ENCODE measurements around the gene KRTAP9-3. TPM values are rescaled to one million over a fixed set of nuclear protein-coding genes. Genes with fewer than 3 reads are reported as not detected.

Gene KRTAP9-3
- total RNA-seq, 1 experiment from 2014 or later: not detected

GRCh38 chr17:41278176-41278955, 46.1 kb downstream of the KRTAP9-3 start:
- Histone ChIP-seq H4K20me1 (ENCODE audit: insufficient read depth, low read depth, low read length) (no peaks in the 10 kb centered on the region), H3K9me2 (replicated peaks; ENCODE audit: insufficient read depth, low read length) (no peaks in the 10 kb centered on the region), H3K4me3 (ENCODE audit: low read length) (no peak overlapping the region), H3K36me3 (ENCODE audit: insufficient read depth, low read length) (no peaks in the 10 kb centered on the region), H3K4me1 (ENCODE audit: low read length) (no peaks in the 10 kb centered on the region), H3K27me3 (ENCODE audit: low read length) (no peaks in the 10 kb centered on the region), H3K9ac (ENCODE audit: low read length) (no peak overlapping the region), H3K4me2 (ENCODE audit: low read depth, low read length, poor library complexity, severe bottlenecking) (no peak overlapping the region), H3K27ac (ENCODE audit: low read length) (no peak overlapping the region), H3K79me2 (ENCODE audit: low read length) (no peaks in the 10 kb centered on the region), H2AFZ (ENCODE audit: low read length) (no peak overlapping the region), H3K9me3 (ENCODE audit: low read length) (no peaks in the 10 kb centered on the region)
- DNase-seq: no peak

Small RNA genes lying within 50 kb of the gene (small RNA-seq; reads per million reads assigned to genes)
- gene KRTAP4-17P (not detected), gene KRTAP9-10P (not detected)

Other genes with a start within 250 kb of the KRTAP9-3 start
- gene KRT40, start 248.1 kb upstream of the KRTAP9-3 start, total RNA-seq (2014; rRNA removed; shearing (Covaris generic); ENCODE audit: low replicate concordance): not detected in 2 replicates
- not detected in 2 replicates for gene KRTAP3-3, start 238.3 kb upstream of the KRTAP9-3 start, total RNA-seq (2014; rRNA removed; shearing (Covaris generic); ENCODE audit: low replicate concordance)
- not detected in 2 replicates for gene KRTAP3-2, start 232.5 kb upstream of the KRTAP9-3 start, total RNA-seq (2014; rRNA removed; shearing (Covaris generic); ENCODE audit: low replicate concordance)
- gene KRTAP3-1, start 223.3 kb upstream of the KRTAP9-3 start, total RNA-seq (2014; rRNA removed; shearing (Covaris generic); ENCODE audit: low replicate concordance): not detected in 2 replicates
- not detected in 2 replicates for gene KRTAP1-5, start 205.2 kb upstream of the KRTAP9-3 start, total RNA-seq (2014; rRNA removed; shearing (Covaris generic); ENCODE audit: low replicate concordance)
- gene KRTAP1-4, start 202.3 kb upstream of the KRTAP9-3 start, total RNA-seq (2014; rRNA removed; shearing (Covaris generic); ENCODE audit: low replicate concordance): not detected in 2 replicates
- gene KRTAP1-3, start 197.6 kb upstream of the KRTAP9-3 start, total RNA-seq (2014; rRNA removed; shearing (Covaris generic); ENCODE audit: low replicate concordance): not detected in 2 replicates
- gene KRTAP1-1, start 191.0 kb upstream of the KRTAP9-3 start, total RNA-seq (2014; rRNA removed; shearing (Covaris generic); ENCODE audit: low replicate concordance): not detected in 2 replicates
- not detected in 2 replicates for gene KRTAP2-1, start 185.1 kb upstream of the KRTAP9-3 start, total RNA-seq (2014; rRNA removed; shearing (Covaris generic); ENCODE audit: low replicate concordance)
- not detected in 2 replicates for gene KRTAP2-2, start 177.2 kb upstream of the KRTAP9-3 start, total RNA-seq (2014; rRNA removed; shearing (Covaris generic); ENCODE audit: low replicate concordance)
- gene KRTAP2-3, start 172.3 kb upstream of the KRTAP9-3 start, total RNA-seq (2014; rRNA removed; shearing (Covaris generic); ENCODE audit: low replicate concordance): not detected in 2 replicates
- not detected in 2 replicates for gene KRTAP2-4, start 166.6 kb upstream of the KRTAP9-3 start, total RNA-seq (2014; rRNA removed; shearing (Covaris generic); ENCODE audit: low replicate concordance)
- not detected in 2 replicates for gene KRTAP4-7, start 148.3 kb upstream of the KRTAP9-3 start, total RNA-seq (2014; rRNA removed; shearing (Covaris generic); ENCODE audit: low replicate concordance)
- gene KRTAP4-8, start 134.3 kb upstream of the KRTAP9-3 start, total RNA-seq (2014; rRNA removed; shearing (Covaris generic); ENCODE audit: low replicate concordance): not detected in 2 replicates
- gene KRTAP4-16, start 130.2 kb upstream of the KRTAP9-3 start, total RNA-seq (2014; rRNA removed; shearing (Covaris generic); ENCODE audit: low replicate concordance): not detected in 2 replicates
- gene KRTAP4-9, start 127.1 kb upstream of the KRTAP9-3 start, total RNA-seq (2014; rRNA removed; shearing (Covaris generic); ENCODE audit: low replicate concordance): not detected in 2 replicates
- not detected in 2 replicates for gene KRTAP4-11, start 114.1 kb upstream of the KRTAP9-3 start, total RNA-seq (2014; rRNA removed; shearing (Covaris generic); ENCODE audit: low replicate concordance)
- not detected in 2 replicates for gene KRTAP4-12, start 108.3 kb upstream of the KRTAP9-3 start, total RNA-seq (2014; rRNA removed; shearing (Covaris generic); ENCODE audit: low replicate concordance)
- not detected in 2 replicates for gene KRTAP4-6, start 91.9 kb upstream of the KRTAP9-3 start, total RNA-seq (2014; rRNA removed; shearing (Covaris generic); ENCODE audit: low replicate concordance)
- gene KRTAP4-5, start 82.6 kb upstream of the KRTAP9-3 start, total RNA-seq (2014; rRNA removed; shearing (Covaris generic); ENCODE audit: low replicate concordance): not detected in 2 replicates
- gene KRTAP4-4, start 71.7 kb upstream of the KRTAP9-3 start, total RNA-seq (2014; rRNA removed; shearing (Covaris generic); ENCODE audit: low replicate concordance): not detected in 2 replicates
- gene KRTAP4-3, start 64.2 kb upstream of the KRTAP9-3 start, total RNA-seq (2014; rRNA removed; shearing (Covaris generic); ENCODE audit: low replicate concordance): not detected in 2 replicates
- not detected in 2 replicates for gene KRTAP4-2, start 54.2 kb upstream of the KRTAP9-3 start, total RNA-seq (2014; rRNA removed; shearing (Covaris generic); ENCODE audit: low replicate concordance)
- not detected in 2 replicates for gene KRTAP4-1, start 47.5 kb upstream of the KRTAP9-3 start, total RNA-seq (2014; rRNA removed; shearing (Covaris generic); ENCODE audit: low replicate concordance)
- gene KRTAP9-1, start 42.6 kb upstream of the KRTAP9-3 start, total RNA-seq (2014; rRNA removed; shearing (Covaris generic); ENCODE audit: low replicate concordance): not detected in 2 replicates
- gene KRTAP9-2, start 5.8 kb upstream of the KRTAP9-3 start, total RNA-seq (2014; rRNA removed; shearing (Covaris generic); ENCODE audit: low replicate concordance): not detected in 2 replicates
- not detected in 2 replicates for gene KRTAP9-8, start 5.5 kb downstream of the KRTAP9-3 start, total RNA-seq (2014; rRNA removed; shearing (Covaris generic); ENCODE audit: low replicate concordance)
- not detected in 2 replicates for gene KRTAP9-4, start 17.2 kb downstream of the KRTAP9-3 start, total RNA-seq (2014; rRNA removed; shearing (Covaris generic); ENCODE audit: low replicate concordance)
- not detected in 2 replicates for gene KRTAP9-9, start 22.9 kb downstream of the KRTAP9-3 start, total RNA-seq (2014; rRNA removed; shearing (Covaris generic); ENCODE audit: low replicate concordance)
- not detected in 2 replicates for gene KRTAP9-6, start 32.9 kb downstream of the KRTAP9-3 start, total RNA-seq (2014; rRNA removed; shearing (Covaris generic); ENCODE audit: low replicate concordance)
- gene KRTAP9-7, start 43.2 kb downstream of the KRTAP9-3 start, total RNA-seq (2014; rRNA removed; shearing (Covaris generic); ENCODE audit: low replicate concordance): not detected in 2 replicates
- not detected in 2 replicates for gene KRTAP29-1, start 70.4 kb downstream of the KRTAP9-3 start, total RNA-seq (2014; rRNA removed; shearing (Covaris generic); ENCODE audit: low replicate concordance)
- gene KRTAP16-1, start 76.9 kb downstream of the KRTAP9-3 start, total RNA-seq (2014; rRNA removed; shearing (Covaris generic); ENCODE audit: low replicate concordance): not detected in 2 replicates
- gene KRTAP17-1, start 83.3 kb downstream of the KRTAP9-3 start, total RNA-seq (2014; rRNA removed; shearing (Covaris generic); ENCODE audit: low replicate concordance): 1.6 TPM in 1 of 2 replicates, not detected in the other
- not detected in 2 replicates for gene KRT33A, start 118.4 kb downstream of the KRTAP9-3 start, total RNA-seq (2014; rRNA removed; shearing (Covaris generic); ENCODE audit: low replicate concordance)
- not detected in 2 replicates for gene KRT33B, start 137.4 kb downstream of the KRTAP9-3 start, total RNA-seq (2014; rRNA removed; shearing (Covaris generic); ENCODE audit: low replicate concordance)
- gene KRT34, start 149.9 kb downstream of the KRTAP9-3 start, total RNA-seq (2014; rRNA removed; shearing (Covaris generic); ENCODE audit: low replicate concordance): not detected in 2 replicates
- not detected in 2 replicates for gene KRT31, start 165.2 kb downstream of the KRTAP9-3 start, total RNA-seq (2014; rRNA removed; shearing (Covaris generic); ENCODE audit: low replicate concordance)
- gene KRT37, start 192.1 kb downstream of the KRTAP9-3 start, total RNA-seq (2014; rRNA removed; shearing (Covaris generic); ENCODE audit: low replicate concordance): not detected in 2 replicates
- not detected in 2 replicates for gene KRT38, start 208.5 kb downstream of the KRTAP9-3 start, total RNA-seq (2014; rRNA removed; shearing (Covaris generic); ENCODE audit: low replicate concordance)
- gene KRT32, start 234.9 kb downstream of the KRTAP9-3 start, total RNA-seq (2014; rRNA removed; shearing (Covaris generic); ENCODE audit: low replicate concordance): not detected in 2 replicates
- gene KRT35, start 248.7 kb downstream of the KRTAP9-3 start, total RNA-seq (2014; rRNA removed; shearing (Covaris generic); ENCODE audit: low replicate concordance): not detected in 2 replicates

All from Karpas-422 (cell line).